Measurements from ENCODE around the gene HEG1. TPM values are rescaled to one million over a fixed set of nuclear protein-coding genes. Genes with fewer than 3 reads are reported as not detected.

The HEG1 gene
- total and polyA plus RNA-seq, 2 of the 13 experiments (the other 11 are each of a cell fraction or from before 2014, with no cell fraction given) = 10.7 to 18.2 TPM

GRCh38 chr3:125010393-125010792 lies 45.4 kb downstream of the HEG1 start (continued):
- no peak for TF ChIP-seq ARID4A (CRISPR knock-in tag; IDR thresholded peaks at IDR 0.05; ENCODE audit: borderline replicate concordance)
- TF ChIP-seq RBFOX2 (IDR thresholded peaks at IDR 0.05; ENCODE audit: low read depth, low read length) = no peak
- 0 out of 2 replicates have a peak, but pooled peaks have one; percentile 22 for TF ChIP-seq ZNF878 (CRISPR knock-in tag; IDR thresholded peaks at IDR 0.05)
- TF ChIP-seq ARID5B (CRISPR knock-in tag; IDR thresholded peaks at IDR 0.05) = peak; percentile 70; the same call in 1 of the 2 replicates
- no peak for TF ChIP-seq ZNF615 (CRISPR knock-in tag; IDR thresholded peaks at IDR 0.05; ENCODE audit: borderline replicate concordance)
- no peak for TF ChIP-seq ZNF468 (CRISPR knock-in tag; IDR thresholded peaks at IDR 0.05)
- peak; percentile 61 for TF ChIP-seq ZNF687 (CRISPR knock-in tag; IDR thresholded peaks at IDR 0.05)
- no peak for TF ChIP-seq ZNF83 (CRISPR knock-in tag; IDR thresholded peaks at IDR 0.05; ENCODE audit: borderline replicate concordance)
- TF ChIP-seq HOXA3 (CRISPR knock-in tag; IDR thresholded peaks at IDR 0.05) = peak; percentile 74
- no peak for TF ChIP-seq NCOR1 (IDR thresholded peaks at IDR 0.05; ENCODE audit: borderline replicate concordance, low read length)
- no peak for TF ChIP-seq ZNF17 (CRISPR knock-in tag; IDR thresholded peaks at IDR 0.05)
- peak; percentile 61 for TF ChIP-seq RXRB (CRISPR knock-in tag; IDR thresholded peaks at IDR 0.05; ENCODE audit: borderline replicate concordance)
- no peak for TF ChIP-seq GRHL1 (CRISPR knock-in tag; conservative IDR thresholded peaks at IDR 0.05)
- no peak for TF ChIP-seq SRY (CRISPR knock-in tag; IDR thresholded peaks at IDR 0.05)
- TF ChIP-seq ZC3H13 (CRISPR knock-in tag; IDR thresholded peaks at IDR 0.05) = no peak

Data from HepG2 (cell line).